ENCODE results near the gene KRTAP12-1.

KRTAP12-1 gene

GRCh38 chr21:44710294-44710665, 28.3 kb upstream of the KRTAP12-1 start:
- Histone ChIP-seq H3K27me3 (ENCODE audit: control insufficient read depth, insufficient read depth, low read length) (peaks cover 46% of the 10 kb centered on the region), H3K9ac (ENCODE audit: low read depth, low read length) (no peak overlapping the region), H3K36me3 (ENCODE audit: control insufficient read depth, insufficient read depth, low read length) (no peaks in the 10 kb centered on the region), H3K9me3 (ENCODE audit: control insufficient read depth, insufficient read depth, low read length) (no peaks in the 10 kb centered on the region), H3K4me3 (ENCODE audit: low read depth, low read length) (peak overlapping the region; percentile 56), H3K4me1 (ENCODE audit: control insufficient read depth, insufficient read depth, low read length) (peaks cover 24% of the 10 kb centered on the region)

- Histone ChIP-seq H3K9ac (ENCODE audit: low read depth, low read length) (no peak overlapping the region), H3K36me3 (ENCODE audit: control insufficient read depth, insufficient read depth, low read length) (no peaks in the 10 kb centered on the region), H3K4me3 (ENCODE audit: low read depth, low read length) (peak overlapping the region; percentile 48), H3K27me3 (ENCODE audit: control insufficient read depth, insufficient read depth, low read length) (peaks cover 46% of the 10 kb centered on the region), H3K4me1 (ENCODE audit: control insufficient read depth, insufficient read depth, low read length) (peaks cover 24% of the 10 kb centered on the region), H3K9me3 (ENCODE audit: control insufficient read depth, insufficient read depth, low read length) (no peaks in the 10 kb centered on the region)
Measured at GRCh38 chr21:44709426-44710293, 27.7 kb upstream of the KRTAP12-1 start.

- no peaks in the 10 kb centered on the region for H3K36me3 ChIP-seq (ENCODE audit: control insufficient read depth, insufficient read depth, low read length)
- no peaks in the 10 kb centered on the region for H3K9me3 ChIP-seq (ENCODE audit: control insufficient read depth, insufficient read depth, low read length)
- H3K4me3 ChIP-seq (ENCODE audit: low read depth, low read length): peak overlapping the region; percentile 48
- H3K4me1 ChIP-seq (ENCODE audit: control insufficient read depth, insufficient read depth, low read length): peaks cover 29% of the 10 kb centered on the region
- peak overlapping the region; percentile 24 for H3K9ac ChIP-seq (ENCODE audit: low read depth, low read length)
- H3K27me3 ChIP-seq (ENCODE audit: control insufficient read depth, insufficient read depth, low read length): peaks cover 46% of the 10 kb centered on the region
Measured at GRCh38 chr21:44708866-44709425, 27.0 kb upstream of the KRTAP12-1 start.

DNA sequence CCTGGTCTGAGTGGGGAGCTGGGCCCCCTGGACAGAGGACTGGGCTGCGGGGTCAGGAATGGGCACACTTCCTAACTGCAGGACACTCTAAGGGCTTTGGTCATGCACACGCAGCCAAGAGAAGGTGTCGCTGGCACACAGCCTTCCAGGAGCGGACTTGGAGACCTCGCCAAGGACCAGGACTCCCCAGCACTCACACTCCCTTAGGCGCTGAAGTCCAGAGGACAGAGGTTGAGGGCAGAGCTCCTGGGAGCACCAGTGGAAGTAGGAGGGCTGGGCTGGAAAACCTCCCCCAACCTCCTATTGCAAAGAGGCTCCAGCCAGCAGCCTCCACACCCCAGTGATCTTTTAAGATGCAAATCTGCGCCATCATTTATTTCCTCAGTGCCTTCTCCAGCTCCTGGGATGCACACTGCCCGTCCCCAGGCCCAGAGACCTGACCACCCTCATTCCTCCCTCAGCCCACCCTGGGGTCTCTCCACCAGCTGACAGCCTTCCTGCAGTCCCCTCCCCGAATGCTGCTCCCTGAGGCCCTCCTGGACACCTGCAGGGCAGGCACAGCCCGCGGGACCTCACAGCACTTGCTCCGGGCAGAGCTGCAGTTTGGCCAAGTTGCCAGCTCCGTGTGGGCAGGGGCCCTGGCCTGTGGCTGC, 26.4 kb upstream of the KRTAP12-1 start:
- no peaks in the 10 kb centered on the region for H3K36me3 ChIP-seq (ENCODE audit: control insufficient read depth, insufficient read depth, low read length)
- H3K9ac ChIP-seq (ENCODE audit: low read depth, low read length): no peak overlapping the region
- H3K27me3 ChIP-seq (ENCODE audit: control insufficient read depth, insufficient read depth, low read length): peaks cover 40% of the 10 kb centered on the region
- H3K9me3 ChIP-seq (ENCODE audit: control insufficient read depth, insufficient read depth, low read length): no peaks in the 10 kb centered on the region
- peaks cover 35% of the 10 kb centered on the region for H3K4me1 ChIP-seq (ENCODE audit: control insufficient read depth, insufficient read depth, low read length)
- peak overlapping the region; percentile 48 for H3K4me3 ChIP-seq (ENCODE audit: low read depth, low read length)

DNA sequence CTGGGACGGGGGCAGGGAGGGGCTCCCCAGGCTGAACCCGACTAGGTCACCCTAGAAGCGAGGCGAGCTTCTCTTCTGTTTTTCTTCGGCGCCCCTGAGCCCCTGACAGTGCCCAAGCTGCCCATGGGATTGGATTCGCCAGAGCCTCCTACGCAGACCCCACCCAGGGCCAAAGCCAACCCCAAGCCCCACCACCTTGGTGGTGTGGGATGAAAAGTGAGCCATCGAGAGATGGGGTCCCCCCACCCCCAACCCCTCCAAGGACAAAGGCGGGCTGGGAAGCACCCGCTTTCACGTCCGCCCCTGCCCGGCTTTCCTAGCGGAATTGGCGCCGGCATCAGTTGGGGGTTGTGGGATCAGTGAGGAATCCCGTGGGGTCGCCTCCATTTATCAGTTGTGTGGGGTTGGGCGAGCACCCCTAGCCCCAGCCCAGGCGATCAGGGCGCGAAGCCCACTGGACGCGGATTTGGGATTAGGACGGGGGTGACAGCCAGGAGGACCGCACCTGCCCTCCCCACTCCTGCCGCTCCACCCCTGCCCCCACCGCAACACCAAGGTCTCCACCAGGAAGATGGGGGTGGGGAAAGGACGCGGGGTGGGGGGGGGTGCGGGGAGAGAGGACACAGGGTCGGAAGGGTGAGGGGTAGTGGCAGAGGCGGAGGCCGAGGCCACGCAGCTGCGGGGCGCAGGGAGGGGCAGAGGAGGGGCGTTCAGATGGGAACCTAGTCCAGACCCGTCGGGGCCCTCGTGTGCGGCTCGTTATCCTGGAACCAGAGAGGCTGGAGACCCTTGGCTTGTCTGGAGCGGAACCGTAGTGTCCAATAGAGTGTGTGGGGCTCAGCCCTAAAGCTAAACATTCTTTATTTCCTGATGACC, 25.0 kb upstream of the KRTAP12-1 start:
- no peaks in the 10 kb centered on the region for H3K9me3 ChIP-seq (ENCODE audit: control insufficient read depth, insufficient read depth, low read length)
- H3K36me3 ChIP-seq (ENCODE audit: control insufficient read depth, insufficient read depth, low read length): no peaks in the 10 kb centered on the region
- H3K27me3 ChIP-seq (ENCODE audit: control insufficient read depth, insufficient read depth, low read length): peaks cover 29% of the 10 kb centered on the region
- H3K4me3 ChIP-seq (ENCODE audit: low read depth, low read length): peak overlapping the region; percentile 75
- peak overlapping the region; percentile 92 for H3K9ac ChIP-seq (ENCODE audit: low read depth, low read length)
- H3K4me1 ChIP-seq (ENCODE audit: control insufficient read depth, insufficient read depth, low read length): peaks cover 31% of the 10 kb centered on the region

- Histone ChIP-seq H3K9ac (ENCODE audit: low read depth, low read length) (peak overlapping the region; percentile 92), H3K4me1 (ENCODE audit: control insufficient read depth, insufficient read depth, low read length) (peaks cover 35% of the 10 kb centered on the region), H3K4me3 (ENCODE audit: low read depth, low read length) (peak overlapping the region; percentile 75), H3K9me3 (ENCODE audit: control insufficient read depth, insufficient read depth, low read length) (no peaks in the 10 kb centered on the region), H3K36me3 (ENCODE audit: control insufficient read depth, insufficient read depth, low read length) (no peaks in the 10 kb centered on the region), H3K27me3 (ENCODE audit: control insufficient read depth, insufficient read depth, low read length) (peaks cover 27% of the 10 kb centered on the region)
Measured at GRCh38 chr21:44706026-44706705, 24.2 kb upstream of the KRTAP12-1 start.

GRCh38 chr21:44704636-44705001, 22.7 kb upstream of the KRTAP12-1 start:
- Histone ChIP-seq H3K9ac (ENCODE audit: low read depth, low read length) (peak overlapping the region; percentile 60), H3K4me1 (ENCODE audit: control insufficient read depth, insufficient read depth, low read length) (peaks cover 28% of the 10 kb centered on the region), H3K9me3 (ENCODE audit: control insufficient read depth, insufficient read depth, low read length) (no peaks in the 10 kb centered on the region), H3K27me3 (ENCODE audit: control insufficient read depth, insufficient read depth, low read length) (peaks cover 12% of the 10 kb centered on the region), H3K36me3 (ENCODE audit: control insufficient read depth, insufficient read depth, low read length) (no peaks in the 10 kb centered on the region), H3K4me3 (ENCODE audit: low read depth, low read length) (peak overlapping the region; percentile 46)

- peak overlapping the region; percentile 46 for H3K4me3 ChIP-seq (ENCODE audit: low read depth, low read length)
- no peaks in the 10 kb centered on the region for H3K9me3 ChIP-seq (ENCODE audit: control insufficient read depth, insufficient read depth, low read length)
- peaks cover 27% of the 10 kb centered on the region for H3K4me1 ChIP-seq (ENCODE audit: control insufficient read depth, insufficient read depth, low read length)
- H3K27me3 ChIP-seq (ENCODE audit: control insufficient read depth, insufficient read depth, low read length): peaks cover 6% of the 10 kb centered on the region
- H3K9ac ChIP-seq (ENCODE audit: low read depth, low read length): peak overlapping the region; percentile 60
- no peaks in the 10 kb centered on the region for H3K36me3 ChIP-seq (ENCODE audit: control insufficient read depth, insufficient read depth, low read length)
Measured at GRCh38 chr21:44703731-44704635, 22.0 kb upstream of the KRTAP12-1 start.

DNA sequence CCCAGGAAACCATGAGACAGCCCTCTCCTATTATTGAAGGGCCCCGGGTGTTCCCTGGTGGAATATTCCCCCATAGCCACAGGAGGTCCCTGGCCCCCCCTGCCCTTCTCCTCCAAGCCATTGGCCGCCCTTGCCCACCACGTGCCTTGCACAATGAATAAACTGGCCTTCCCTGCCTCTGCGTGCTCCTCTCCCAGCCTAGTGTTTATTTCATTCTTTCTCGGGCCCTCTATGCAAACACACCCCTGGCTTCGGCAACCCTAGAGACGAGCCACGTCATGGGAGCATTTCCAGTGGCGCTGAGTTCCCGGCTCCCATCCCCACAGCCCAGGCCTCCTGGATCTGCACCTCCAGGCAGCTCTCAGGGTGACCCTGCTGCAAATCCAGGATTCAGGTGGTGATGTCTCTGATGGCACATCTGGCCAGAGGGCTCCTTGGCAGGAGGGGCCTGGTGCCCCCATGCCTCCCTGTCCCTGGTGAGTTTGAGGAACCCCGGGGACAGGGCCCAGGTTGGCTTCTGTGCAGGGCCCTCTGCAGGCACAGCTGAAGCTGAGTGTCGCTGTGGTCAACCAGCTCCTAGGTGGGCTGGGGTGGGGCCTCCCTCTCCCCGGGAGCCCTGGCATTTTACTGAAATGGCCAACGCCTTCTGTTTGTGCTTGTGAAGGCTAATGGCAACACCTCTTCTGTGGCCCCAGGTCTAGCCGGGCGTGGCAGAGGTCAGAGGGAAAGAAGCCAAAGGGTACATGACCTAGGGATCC, 21.2 kb upstream of the KRTAP12-1 start:
- peaks cover 22% of the 10 kb centered on the region for H3K4me1 ChIP-seq (ENCODE audit: control insufficient read depth, insufficient read depth, low read length)
- peak overlapping the region; percentile 22 for H3K4me3 ChIP-seq (ENCODE audit: low read depth, low read length)
- no peaks in the 10 kb centered on the region for H3K36me3 ChIP-seq (ENCODE audit: control insufficient read depth, insufficient read depth, low read length)
- no peaks in the 10 kb centered on the region for H3K27me3 ChIP-seq (ENCODE audit: control insufficient read depth, insufficient read depth, low read length)
- no peaks in the 10 kb centered on the region for H3K9me3 ChIP-seq (ENCODE audit: control insufficient read depth, insufficient read depth, low read length)
- peak overlapping the region; percentile 47 for H3K9ac ChIP-seq (ENCODE audit: low read depth, low read length)
